Measurements from ENCODE around the gene MRPS18A. TPM values are rescaled to one million over a fixed set of nuclear protein-coding genes. Genes with fewer than 3 reads are reported as not detected.

Gene MRPS18A
- total and polyA plus RNA-seq, 2 of the 8 experiments (the other 6 are each of a cell fraction or from before 2014, with no cell fraction given): 48.3 to 121 TPM

DNA sequence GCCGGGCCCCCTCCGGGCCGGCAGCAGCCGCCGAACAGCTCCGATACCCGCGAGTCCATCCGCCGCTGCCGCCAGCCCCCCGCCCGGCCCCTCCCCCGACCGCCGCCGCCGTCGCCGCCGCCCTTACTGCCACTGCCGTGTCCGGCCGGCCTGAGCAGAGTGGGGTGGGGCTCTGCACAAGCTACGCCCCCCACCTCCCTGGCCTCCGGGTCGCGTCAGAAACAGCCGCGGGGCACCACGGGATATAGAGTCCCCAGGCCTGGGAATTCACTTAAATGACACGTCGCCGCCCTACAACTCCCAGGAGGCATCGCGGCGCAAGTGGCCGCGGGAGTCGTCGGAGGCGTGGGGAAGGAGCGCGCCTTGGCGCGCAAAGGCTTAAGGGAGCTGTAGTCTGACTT lies 58.5 kb downstream of the MRPS18A start, which contains the start of gene GTPBP2:
GTPBP2 (minus strand) TSS at position 161 of the 401 bp plus-strand sequence; CDS start at position 59, 102 bp downstream.
- Histone ChIP-seq H2BK5ac (ENCODE audit: low read depth, low read length) (peak within 1 kb of the TSS; percentile 98), H2BK15ac (ENCODE audit: low read length) (peak within 1 kb of the TSS; percentile 98), H3K4me3 (ENCODE audit: extremely low read depth in 1 of 4, insufficient read depth in 2 of 4, low read depth in 3 of 4, low read length in 4 of 4) (peak within 1 kb of the TSS; percentile 59 to 89 (median 78)), H3K27me3 (replicated peaks in 1 of 4; ENCODE audit: control insufficient read depth in 3 of 4, extremely low read depth in 1 of 4, insufficient read depth in 3 of 4, low read length in 3 of 4) (no peaks in the 10 kb centered on the region), H2BK20ac (ENCODE audit: low read length) (no peak within 1 kb of the TSS; the same call in 1 of the 2 replicates), H3K36me3 (ENCODE audit: control insufficient read depth in 2 of 4, insufficient read depth in 4 of 4, low read length in 3 of 4) (peaks cover 14 to 26% (median 20%) of the 10 kb centered on the region in 4 experiments), H3K56ac (replicated peaks; ENCODE audit: insufficient read length, low read depth, low read length) (peak within 1 kb of the TSS; percentile 93), H3K4ac (replicated peaks; ENCODE audit: insufficient read length, low read depth, low read length) (peak within 1 kb of the TSS; percentile 100), H4K91ac (replicated peaks; ENCODE audit: insufficient read length, low read length) (peak within 1 kb of the TSS; percentile 95), H3K23me2 (ENCODE audit: low read depth, low read length) (peaks cover 9% of the 10 kb centered on the region), H3K4me1 (replicated peaks in 1 of 4; ENCODE audit: control insufficient read depth in 3 of 4, insufficient read depth in 4 of 4, low read length in 3 of 4) (peaks cover 0 to 4% (median 0%) of the 10 kb centered on the region in 4 experiments; a peak in 3 of 7 replicates), H2AK5ac (ENCODE audit: low read depth, low read length) (peak within 1 kb of the TSS; percentile 45), H3K14ac (ENCODE audit: insufficient read length) (peak within 1 kb of the TSS; percentile 6), H3K9ac (replicated peaks in 1 of 4; ENCODE audit: extremely low read depth in 1 of 4, low read depth in 3 of 4, low read length in 3 of 4) (peak within 1 kb of the TSS; percentile 82 to 90 (median 88)), H3K9me3 (ENCODE audit: insufficient read depth in 2 of 2, low read depth in 1 of 2, low read length in 1 of 2) (no peaks in the 10 kb centered on the region), H3K23ac (ENCODE audit: insufficient read length) (no peak within 1 kb of the TSS), H2BK120ac (replicated peaks; ENCODE audit: low read depth, low read length) (peak within 1 kb of the TSS; percentile 99), H3K79me2 (ENCODE audit: control insufficient read depth in 1 of 2, insufficient read depth in 2 of 2, low read length in 2 of 2) (peaks cover 0 to 18% of the 10 kb centered on the region in 2 experiments; a peak in 2 of 4 replicates), H3K18ac (ENCODE audit: extremely low read depth, low read length) (peak within 1 kb of the TSS; percentile 98), H4K5ac (ENCODE audit: insufficient read length, low read depth, low read length) (peak within 1 kb of the TSS; percentile 95), H3K27ac (ENCODE audit: low read depth, low read length) (peak within 1 kb of the TSS; percentile 90), H2AFZ (ENCODE audit: low read length) (peak within 1 kb of the TSS; percentile 87), H4K20me1 (replicated peaks in 1 of 2; ENCODE audit: control insufficient read depth in 1 of 2, insufficient read depth in 2 of 2, low read length in 2 of 2) (peaks cover 0 to 7% of the 10 kb centered on the region in 2 experiments), H4K8ac (ENCODE audit: extremely low read depth, insufficient read depth, low read length) (peak within 1 kb of the TSS; percentile 95), H3K4me2 (ENCODE audit: insufficient read depth in 1 of 2, low read depth in 2 of 2, low read length in 2 of 2) (peak within 1 kb of the TSS; percentile 84), H2BK12ac (ENCODE audit: low read depth, low read length) (peak within 1 kb of the TSS; percentile 98), H3K79me1 (ENCODE audit: low read depth, low read length) (peaks cover 8% of the 10 kb centered on the region)
- ChIA-PET CTCF (ENCODE audit: partially characterized antibody) (interaction anchor here (0.6 to 2.1 kb wide), 4 partner anchors 20 to 322 kb away, joined by 3 to 5 read pairs (median 4); no protein-coding TSS in a partner anchor), POLR2A (ENCODE audit: partially characterized antibody) (interaction anchor here (0.6 to 4.7 kb wide), 38 partner anchors 10 to 628 kb away, joined by 3 to 79 read pairs (median 6); partner anchors contain the start of genes HSP90AB1, MRPS18A, POLH and POLR1C)
- TF ChIP-seq SP1 (IDR thresholded peaks at IDR 0.05; ENCODE audit: low read depth, low read length) (peak; percentile 63; the same call in 1 of the 2 replicates), GTF2F1 (IDR thresholded peaks at IDR 0.05; ENCODE audit: borderline replicate concordance, low read depth, low read length) (no peak), SIX5 (IDR thresholded peaks at IDR 0.05; ENCODE audit: low read depth, low read length) (peak; percentile 93), CHD2 (IDR thresholded peaks at IDR 0.05; ENCODE audit: low read length) (peak; percentile 74), CTBP2 (IDR thresholded peaks at IDR 0.05; ENCODE audit: borderline replicate concordance, insufficient read depth, insufficient read length, low read length) (no peak), TAF1 (IDR thresholded peaks at IDR 0.05; ENCODE audit: low read depth, low read length) (peak; percentile 32; the same call in 1 of the 2 replicates), CREB1 (IDR thresholded peaks at IDR 0.05) (peak; percentile 93)
- TF ChIP-seq, protein P1, sequence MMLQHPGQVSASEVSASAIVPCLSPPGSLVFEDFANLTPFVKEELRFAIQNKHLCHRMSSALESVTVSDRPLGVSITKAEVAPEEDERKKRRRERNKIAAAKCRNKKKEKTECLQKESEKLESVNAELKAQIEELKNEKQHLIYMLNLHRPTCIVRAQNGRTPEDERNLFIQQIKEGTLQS (IDR thresholded peaks at IDR 0.05; ENCODE audit: insufficient read depth, low read depth, low read length): peak; percentile 44; the same call in 1 of the 2 replicates
- WGBS, 2 experiments (ENCODE audit: extremely low coverage in 1 of 2, insufficient coverage in 1 of 2, insufficient read length in 1 of 2, insufficient replicate concordance in 2 of 2, low coverage in 1 of 2, low lambda C conversion rate in 2 of 2, missing lambda C conversion rate in 1 of 2): 1% methylated on average over 34 of the region's 46 CpGs; no CpG with 5 or more reads in 1 of the 2 experiments
- FAIRE-seq (peak; percentile 24), DNase-seq (ENCODE audit: low read depth in 1 of 2, low spot score in 2 of 2) (peak; percentile 94 to 97)

Data from H1 (cell line).